HepG2 (cell line): ENCODE measurements around the gene ANKS3.

Source experiments
- AGO2 ChIP-seq: fragments of 200-400 bp; formaldehyde crosslinking; optimal IDR thresholded peaks from 2 replicates; pipeline ENCODE3; 2017; ENCODE audit warnings: mild to moderate bottlenecking, low read depth, low read length, moderate library complexity
- PAXIP1 ChIP-seq: sonication (generic); formaldehyde crosslinking; conservative IDR thresholded peaks from 2 replicates; pipeline ENCODE4 v1.4.0; 2020; ENCODE audit warnings: mild to moderate bottlenecking, missing genetic modification reagents, moderate library complexity
- ZFP36 ChIP-seq: fragments of 150-350 bp; IDR thresholded peaks from 2 replicates; pipeline ENCODE4 v1.6.1; 2018; ENCODE audit warnings: borderline replicate concordance, low read length, low read depth; ENCODE audit not compliant: partially characterized antibody
- ZGPAT ChIP-seq: IDR thresholded peaks from 2 replicates; pipeline ENCODE4 v1.6.1; 2016; ENCODE audit warnings: mild to moderate bottlenecking
- ZNF263 ChIP-seq: sonication (generic); formaldehyde crosslinking; IDR thresholded peaks from 2 replicates; pipeline ENCODE4 v1.4.0; 2020; ENCODE audit warnings: missing genetic modification reagents
- ZNF317 ChIP-seq: sonication (generic); formaldehyde crosslinking; IDR thresholded peaks from 2 replicates; pipeline ENCODE4 v1.5.0; 2020; ENCODE audit warnings: mild to moderate bottlenecking, missing genetic modification reagents
- ZSCAN31 ChIP-seq: sonication (generic); formaldehyde crosslinking; IDR thresholded peaks from 2 replicates; pipeline ENCODE4 v1.5.0; 2020; ENCODE audit warnings: low read depth, mild to moderate bottlenecking, missing genetic modification reagents
- TF ChIP-seq, protein P1 (sequence below): sonication (generic); formaldehyde crosslinking; IDR thresholded peaks from 2 replicates; pipeline ENCODE4 v1.5.0; 2020; ENCODE audit warnings: mild to moderate bottlenecking, missing genetic modification reagents, moderate library complexity

DNA sequence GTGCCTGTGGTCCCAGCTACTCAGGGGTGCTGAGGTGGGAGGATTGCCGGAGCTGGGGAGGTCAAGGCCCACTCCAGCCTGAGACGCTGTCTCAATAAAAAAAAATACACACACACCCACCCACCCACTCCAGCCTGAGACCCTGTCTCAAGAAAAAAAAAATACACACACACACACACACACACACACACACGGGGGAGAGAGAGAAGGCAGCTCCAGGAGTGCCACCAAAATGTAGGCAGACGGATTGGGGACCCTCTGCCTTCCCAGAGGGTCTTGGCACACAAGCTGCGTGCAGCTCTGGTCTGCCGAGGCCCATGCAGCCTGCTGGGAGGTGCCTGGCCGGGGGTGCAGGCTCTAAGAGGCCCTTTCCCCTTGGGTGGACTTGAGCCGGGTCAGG lies 46.7 kb downstream of the ANKS3 start:
- TF ChIP-seq ZSCAN31: no peak
- TF ChIP-seq ZFP36: no peak
- TF ChIP-seq ZGPAT (CRISPR knock-in tag): no peak
- TF ChIP-seq AGO2: no peak
- no peak for TF ChIP-seq ZNF263 (CRISPR knock-in tag)
- TF ChIP-seq PAXIP1: no peak
- TF ChIP-seq, protein P1, sequence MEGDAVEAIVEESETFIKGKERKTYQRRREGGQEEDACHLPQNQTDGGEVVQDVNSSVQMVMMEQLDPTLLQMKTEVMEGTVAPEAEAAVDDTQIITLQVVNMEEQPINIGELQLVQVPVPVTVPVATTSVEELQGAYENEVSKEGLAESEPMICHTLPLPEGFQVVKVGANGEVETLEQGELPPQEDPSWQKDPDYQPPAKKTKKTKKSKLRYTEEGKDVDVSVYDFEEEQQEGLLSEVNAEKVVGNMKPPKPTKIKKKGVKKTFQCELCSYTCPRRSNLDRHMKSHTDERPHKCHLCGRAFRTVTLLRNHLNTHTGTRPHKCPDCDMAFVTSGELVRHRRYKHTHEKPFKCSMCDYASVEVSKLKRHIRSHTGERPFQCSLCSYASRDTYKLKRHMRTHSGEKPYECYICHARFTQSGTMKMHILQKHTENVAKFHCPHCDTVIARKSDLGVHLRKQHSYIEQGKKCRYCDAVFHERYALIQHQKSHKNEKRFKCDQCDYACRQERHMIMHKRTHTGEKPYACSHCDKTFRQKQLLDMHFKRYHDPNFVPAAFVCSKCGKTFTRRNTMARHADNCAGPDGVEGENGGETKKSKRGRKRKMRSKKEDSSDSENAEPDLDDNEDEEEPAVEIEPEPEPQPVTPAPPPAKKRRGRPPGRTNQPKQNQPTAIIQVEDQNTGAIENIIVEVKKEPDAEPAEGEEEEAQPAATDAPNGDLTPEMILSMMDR (CRISPR knock-in tag): no peak
- no peak for TF ChIP-seq ZNF317
